NCI-H526 (cell line): ENCODE measurements around the gene TIMM50.
"Not testable (repeated sequence)": the region's sequence is repeated elsewhere in the genome, so short reads cannot be mapped to it uniquely, and the experiment has no call there.

Experiments
- DNase-seq, 2 experiments: peaks; one replicate each; lab custom pipeline; 2025; lab: John Stamatoyannopoulos, UW

Gene TIMM50

GRCh38 chr19:39480337-39481228 lies at the start of gene TIMM50:
TSS of gene TIMM50 (plus strand) at chr19:39480838. CDS start at chr19:39480854, 16 bp downstream.
- peak; percentile 96 to 100 for DNase-seq

GRCh38 chr19:39432677-39433025 lies 48.0 kb upstream of the TIMM50 start:
- no peak for DNase-seq

- no peak for DNase-seq
Observed at GRCh38 chr19:39433480-39434079, 47.1 kb upstream of the TIMM50 start.

GRCh38 chr19:39434123-39435076 lies 46.2 kb upstream of the TIMM50 start:
- no peak for DNase-seq

- peak; percentile 96 to 100 for DNase-seq
Observed at GRCh38 chr19:39435499-39436349, 44.9 kb upstream of the TIMM50 start, which contains the start of gene RPS16. TSS of gene RPS16 (minus strand) at chr19:39435949. CDS start at chr19:39435895, 54 bp downstream.

GRCh38 chr19:39436350-39436716 lies 44.3 kb upstream of the TIMM50 start:
- no peak for DNase-seq

DNA sequence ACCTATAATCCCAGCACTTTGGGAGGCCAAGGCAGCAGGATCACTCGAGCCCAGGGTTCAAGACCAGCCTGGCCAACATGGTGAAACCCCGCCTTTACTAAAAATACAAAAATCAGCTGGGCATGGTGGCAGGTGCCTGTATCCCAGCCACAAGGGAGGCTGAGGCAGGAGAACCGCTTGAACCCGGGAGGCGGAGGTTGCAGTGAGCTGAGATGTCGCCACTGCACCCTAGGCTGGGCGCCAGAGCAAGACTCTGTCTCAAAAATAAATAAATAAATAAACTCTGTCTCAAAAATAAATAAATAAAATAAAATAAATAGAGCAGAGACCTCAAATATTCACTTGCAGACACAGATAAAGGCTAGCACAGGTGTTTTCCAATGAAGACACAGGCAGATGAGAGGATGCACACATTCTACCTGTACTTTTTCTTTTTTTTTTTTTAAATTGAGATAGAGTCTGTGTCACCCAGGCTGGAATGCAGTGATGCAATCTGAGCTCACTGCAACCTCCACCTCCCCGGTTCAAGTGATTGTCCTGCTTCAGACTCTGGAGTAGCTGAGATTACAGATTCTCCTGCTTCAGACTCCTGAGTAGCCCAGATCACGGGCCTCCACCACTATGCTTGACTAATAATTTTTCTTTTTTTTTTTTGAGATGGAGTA lies 42.2 kb upstream of the TIMM50 start:
- DNase-seq = no peak

- no peak for DNase-seq
Observed at GRCh38 chr19:39444598-39445195, 35.9 kb upstream of the TIMM50 start.

GRCh38 chr19:39445196-39446111 lies 35.2 kb upstream of the TIMM50 start, which contains the start of gene SUPT5H:
TSS of gene SUPT5H (plus strand) at chr19:39445582. CDS start at chr19:39445891, 309 bp downstream.
- DNase-seq = peak; percentile 97 to 99

DNA sequence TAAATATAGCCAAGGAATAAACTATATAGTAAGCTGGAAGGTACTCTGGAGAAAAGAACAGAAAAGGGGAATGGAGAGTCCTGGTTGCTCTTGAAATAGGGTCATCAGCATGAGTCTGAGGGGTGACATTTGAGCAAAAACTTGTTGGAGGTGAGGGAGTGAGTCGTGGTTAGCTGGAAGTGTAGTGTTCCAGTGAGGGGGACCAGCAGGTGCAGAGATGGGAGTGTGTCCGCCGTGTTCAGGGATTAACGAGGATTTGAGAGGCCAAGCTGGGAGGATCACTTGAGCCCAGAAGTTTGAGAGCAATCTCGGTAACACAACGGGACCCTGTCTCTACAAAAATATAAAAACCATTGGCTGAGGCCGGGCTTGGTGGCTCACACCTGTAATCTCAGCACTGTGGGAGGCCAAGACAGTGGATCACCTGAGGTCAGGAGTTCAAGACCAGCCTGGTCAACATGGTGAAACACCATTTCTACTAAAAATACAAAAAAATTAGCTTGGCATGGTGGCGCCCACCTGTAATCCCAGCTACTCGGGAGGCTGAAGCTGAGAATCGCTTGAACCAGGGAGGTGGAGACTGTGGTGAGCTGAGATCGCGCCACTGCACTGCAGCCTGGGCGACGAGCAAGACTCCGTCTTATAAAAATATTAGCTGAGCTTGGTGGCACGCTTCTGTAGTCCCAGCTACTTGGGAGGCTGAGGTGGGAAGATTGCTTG lies 34.1 kb upstream of the TIMM50 start:
- no peak for DNase-seq

DNA sequence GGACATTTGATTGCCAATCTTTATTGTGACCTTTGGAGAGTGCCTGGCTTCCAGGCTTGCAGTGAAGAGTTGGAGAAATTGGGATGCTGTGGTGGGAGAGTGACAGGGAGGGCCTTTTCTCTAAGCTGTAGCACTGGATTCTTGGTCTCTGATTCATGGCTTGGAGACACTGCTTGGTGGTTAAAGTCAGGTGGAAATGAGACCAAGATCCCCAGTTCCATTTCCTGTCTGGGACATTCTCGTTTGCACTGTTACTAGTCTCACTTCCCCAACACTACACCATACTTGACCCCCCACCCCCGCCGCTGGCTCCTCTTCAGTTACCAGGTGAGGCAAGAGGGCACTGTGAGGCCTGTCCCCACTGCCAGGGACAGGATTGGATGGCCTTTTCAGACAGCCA lies 32.4 kb upstream of the TIMM50 start:
- no peak for DNase-seq

DNA sequence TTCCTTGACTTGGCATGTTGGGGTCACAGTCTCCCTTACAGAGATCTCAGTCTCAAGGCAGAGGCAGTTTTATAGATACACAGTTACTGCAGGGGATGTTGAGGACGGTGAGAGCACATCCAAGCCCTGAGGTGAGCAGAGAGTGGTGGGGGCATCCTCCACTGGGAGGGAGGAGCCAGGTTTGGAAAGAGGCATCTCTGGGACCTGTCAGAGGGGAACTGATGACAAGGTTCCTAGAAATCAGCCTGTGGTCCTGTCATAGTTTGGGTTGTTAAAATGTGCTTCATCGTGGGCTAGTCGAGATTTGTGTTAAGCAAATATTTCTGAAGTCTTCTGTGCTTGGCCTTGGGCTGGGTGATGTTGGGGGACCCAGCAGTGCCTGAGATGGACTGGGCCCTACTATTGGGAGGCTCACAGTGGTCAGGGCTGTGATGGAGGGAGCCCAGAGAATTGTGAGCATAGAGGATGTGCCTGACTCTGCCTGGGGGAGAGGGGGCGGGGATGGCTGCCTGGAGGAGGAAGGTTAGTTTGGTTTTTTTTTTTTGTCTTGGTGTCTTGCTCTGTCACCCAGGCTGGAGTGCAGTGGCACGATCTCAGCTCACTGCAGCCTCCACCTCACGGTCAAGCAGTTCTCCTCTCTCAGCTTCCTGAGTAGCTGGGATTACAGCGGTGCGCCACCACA lies 31.4 kb upstream of the TIMM50 start:
- DNase-seq = no peak

- not testable (repeated sequence) for DNase-seq
Observed at GRCh38 chr19:39451257-39451656, 29.4 kb upstream of the TIMM50 start.

DNA sequence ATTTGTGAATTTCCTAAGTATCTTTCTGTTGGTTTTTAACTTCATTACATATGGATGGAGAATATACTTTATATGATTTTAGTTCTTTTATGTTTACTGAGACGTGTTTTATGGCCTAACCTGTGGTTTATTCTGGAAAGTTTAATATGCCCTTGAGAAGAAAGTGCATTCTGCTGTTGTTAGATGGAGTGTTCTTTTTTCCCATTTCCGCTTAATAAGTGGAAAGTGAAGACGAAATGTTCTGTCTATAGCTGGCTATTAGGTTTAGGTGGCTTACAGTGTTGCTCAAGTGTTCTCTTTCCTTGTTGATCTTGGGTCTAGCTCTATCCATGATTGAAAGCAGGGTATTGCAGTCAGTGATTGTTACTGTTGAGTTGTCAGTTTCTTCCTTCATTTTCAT lies 17.2 kb upstream of the TIMM50 start:
- DNase-seq = no peak

- no peak for DNase-seq
Observed at GRCh38 chr19:39465956-39466747, 14.5 kb upstream of the TIMM50 start.

DNA sequence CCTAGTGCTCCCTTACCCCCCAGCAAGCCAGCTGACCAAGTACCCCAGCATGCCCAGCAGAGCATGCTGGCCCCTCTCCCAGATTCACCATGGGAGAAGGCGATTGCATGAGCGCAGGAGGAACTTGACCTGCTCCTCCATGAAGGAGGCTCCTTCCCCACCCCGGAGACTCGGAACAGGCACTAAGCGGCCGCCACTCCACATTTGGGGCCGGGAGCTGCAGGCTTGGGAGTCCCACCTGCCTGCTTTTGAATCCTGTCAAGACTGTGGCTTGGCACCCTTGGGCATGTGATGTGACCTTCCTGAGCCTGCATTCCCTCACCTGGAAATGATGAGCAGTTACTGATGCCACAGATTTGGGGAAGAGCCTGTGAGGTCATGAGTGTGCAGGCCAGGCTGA lies 12.7 kb upstream of the TIMM50 start:
- no peak for DNase-seq

GRCh38 chr19:39469036-39469435 lies 11.6 kb upstream of the TIMM50 start:
- DNase-seq = no peak
